GM08714 (cell line): Measurements from ENCODE around the gene TSEN15.
"Not testable (repeated sequence)": the region's sequence is repeated elsewhere in the genome, so short reads cannot be mapped to it uniquely, and the experiment has no call there.

Experiments used
- H3K4me3 ChIP-seq: fragments of 200-500 bp; sonication (Bioruptor generic); 2 replicates; pipeline ENCODE4 v1.5.1; 2014; ENCODE audit warnings: mild to moderate bottlenecking, low read length, inconsistent platforms
- ZNF274 ChIP-seq: IDR thresholded peaks from 2 replicates; pipeline ENCODE4 v1.6.1; 2012; ENCODE audit warnings: mild to moderate bottlenecking, low read depth, low read length

TSEN15 gene

DNA sequence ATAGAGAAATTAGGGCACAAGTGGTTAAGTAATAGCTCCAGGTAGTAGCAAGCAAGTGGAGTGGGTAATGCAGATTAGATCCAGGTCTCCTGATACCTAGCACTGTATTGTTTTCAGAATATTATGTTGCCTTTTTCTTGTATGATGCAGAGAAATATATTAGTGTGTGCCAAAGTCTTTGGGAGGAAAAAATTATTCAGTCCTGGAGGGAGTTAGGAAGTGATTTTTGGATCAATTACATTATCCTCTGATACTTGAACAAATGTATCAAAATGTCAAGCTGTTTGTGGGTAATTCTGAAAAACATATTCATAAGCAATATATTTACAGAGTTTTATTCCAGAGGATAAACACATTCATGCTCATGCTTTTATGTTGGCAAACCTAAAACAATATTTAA, 28.8 kb downstream of the TSEN15 start:
- no peak overlapping the region for H3K4me3 ChIP-seq
- TF ChIP-seq ZNF274: no peak

DNA sequence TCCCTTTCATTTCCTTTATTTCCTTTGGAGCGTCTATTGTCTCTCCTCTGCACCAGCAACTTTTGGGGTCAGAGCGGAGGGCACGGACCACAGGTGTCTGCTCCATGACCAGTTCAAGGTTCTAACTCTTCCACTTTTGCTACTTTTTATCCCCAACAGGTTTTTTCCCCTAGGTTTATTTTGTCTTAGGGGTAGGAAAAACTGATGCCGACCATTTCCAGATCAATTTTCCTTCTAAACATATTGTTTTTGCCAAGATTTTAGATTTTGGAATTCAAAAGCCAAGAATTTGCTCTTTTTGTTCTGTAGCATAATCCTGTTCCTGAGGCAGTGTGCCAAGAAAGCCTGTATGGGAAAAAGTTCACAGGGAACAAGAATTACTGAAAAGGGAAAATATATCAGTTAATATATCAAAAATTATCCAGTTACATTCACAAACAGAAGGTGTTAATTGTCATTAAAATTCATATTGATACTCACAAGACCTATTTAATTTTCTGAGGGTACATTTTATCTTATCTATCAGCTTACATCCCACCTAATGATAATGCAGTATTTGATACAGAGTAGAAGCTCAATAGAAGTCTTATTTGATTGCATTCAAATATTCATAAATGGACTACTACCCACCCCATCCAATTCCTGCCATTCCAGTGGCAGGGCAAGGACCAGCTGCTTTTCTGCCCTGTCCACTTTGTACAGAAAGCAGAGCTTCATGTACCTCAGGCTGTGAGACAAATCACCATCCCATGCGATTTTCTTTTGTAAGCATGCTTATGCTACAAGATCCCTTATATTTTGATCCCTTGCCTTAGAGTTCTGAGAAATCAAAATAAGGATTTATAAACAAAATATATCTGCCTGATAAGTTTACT, 31.2 kb downstream of the TSEN15 start:
- H3K4me3 ChIP-seq: no peak overlapping the region
- no peak for TF ChIP-seq ZNF274

DNA sequence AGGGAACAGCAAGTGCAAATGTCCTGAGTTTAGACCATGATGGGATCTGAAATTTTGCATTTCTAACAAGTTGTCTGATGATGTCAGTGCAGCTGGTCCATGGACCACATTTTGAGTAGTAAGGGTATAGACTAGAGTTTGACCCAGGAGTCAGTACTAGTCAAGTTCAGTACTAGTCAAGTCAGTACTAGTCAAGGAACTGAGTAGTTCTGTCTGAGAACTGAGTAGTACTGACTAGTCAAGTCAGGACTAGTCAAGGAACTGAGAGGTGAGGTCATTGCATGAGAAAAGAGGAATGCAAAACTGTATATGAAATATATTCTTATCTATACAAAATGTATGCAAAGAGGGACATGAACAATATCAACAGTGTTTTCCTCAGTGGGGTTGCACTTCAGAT, 34.1 kb downstream of the TSEN15 start:
- no peak overlapping the region for H3K4me3 ChIP-seq
- no peak for TF ChIP-seq ZNF274

DNA sequence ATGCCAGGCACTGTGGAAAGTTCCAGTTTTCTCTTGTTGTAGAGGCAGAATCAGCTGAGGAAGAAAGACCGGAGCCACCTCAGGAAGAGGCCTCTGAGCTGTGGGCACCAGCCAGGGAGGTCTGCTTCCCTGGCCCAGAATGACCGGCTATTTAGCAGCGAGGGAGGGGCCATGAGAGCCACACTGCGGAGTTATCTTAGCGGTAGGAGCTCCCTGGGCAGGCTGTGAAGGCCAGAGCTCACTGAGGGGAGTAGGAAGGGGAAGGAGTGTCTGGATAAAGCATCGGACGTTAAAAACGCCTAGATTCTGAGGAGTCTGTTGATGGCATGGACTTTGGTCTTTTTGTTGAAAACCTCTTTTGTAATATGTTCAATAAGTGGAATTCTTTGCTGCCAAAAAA, 36.5 kb downstream of the TSEN15 start:
- no peak for TF ChIP-seq ZNF274
- no peak overlapping the region for H3K4me3 ChIP-seq

DNA sequence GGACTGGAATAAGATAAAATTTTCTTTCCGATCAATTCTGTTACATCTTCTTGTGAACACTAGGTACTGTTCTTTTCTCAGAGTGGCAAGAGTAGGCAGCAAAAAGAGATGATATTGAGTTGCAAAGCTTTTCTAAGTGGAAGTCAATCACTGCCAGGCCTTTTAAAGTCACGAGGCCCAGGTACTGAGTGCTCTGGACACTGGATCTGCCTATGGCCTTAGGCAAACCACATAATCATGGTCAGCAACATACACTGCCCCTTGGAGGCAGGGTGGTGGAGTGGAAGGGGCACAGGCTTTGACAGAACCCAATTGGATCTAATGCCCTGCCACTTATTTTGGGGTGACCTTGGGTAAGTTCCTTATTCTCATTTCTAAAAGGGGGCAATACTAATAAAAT, 41.5 kb downstream of the TSEN15 start:
- no peak for TF ChIP-seq ZNF274
- H3K4me3 ChIP-seq: no peak overlapping the region

DNA sequence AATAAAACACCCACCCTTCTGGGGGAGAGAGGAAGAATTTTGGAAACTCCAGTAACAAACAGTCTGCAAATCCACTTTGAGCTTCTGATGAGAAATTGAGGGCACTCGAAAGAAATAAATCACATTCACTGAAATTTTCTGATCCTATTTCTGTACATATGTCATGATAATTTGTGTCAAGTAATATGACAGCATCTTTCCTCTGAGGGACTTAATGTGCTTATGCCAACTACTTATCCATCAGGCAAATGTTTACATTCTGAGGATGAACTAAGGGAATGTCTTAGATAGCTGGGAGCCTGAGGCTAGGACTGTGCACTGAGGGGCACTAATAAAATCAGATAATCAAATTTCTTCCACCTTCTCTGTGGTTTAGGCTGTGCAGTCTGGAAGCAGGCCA, 44.5 kb downstream of the TSEN15 start:
- H3K4me3 ChIP-seq: no peak overlapping the region
- no peak for TF ChIP-seq ZNF274

DNA sequence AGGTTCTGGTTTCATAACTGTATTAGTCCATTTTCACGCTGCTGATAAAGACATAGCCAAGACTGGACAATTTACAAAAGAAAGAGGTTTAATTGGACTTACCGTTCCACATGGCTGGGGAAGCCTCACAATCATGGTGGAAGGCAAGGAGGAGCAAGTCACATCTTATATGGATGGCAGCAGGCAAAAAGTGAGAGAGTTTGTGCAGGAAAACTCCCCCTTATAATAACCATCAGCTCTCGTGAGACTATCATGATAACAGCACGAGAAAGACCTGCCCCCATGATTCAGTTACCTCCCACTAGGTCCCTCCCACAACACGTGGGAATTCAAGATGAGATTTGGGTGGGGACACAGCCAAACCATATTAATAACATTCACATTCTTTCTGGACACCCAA, 45.0 kb downstream of the TSEN15 start:
- H3K4me3 ChIP-seq: not testable (repeated sequence)

DNA sequence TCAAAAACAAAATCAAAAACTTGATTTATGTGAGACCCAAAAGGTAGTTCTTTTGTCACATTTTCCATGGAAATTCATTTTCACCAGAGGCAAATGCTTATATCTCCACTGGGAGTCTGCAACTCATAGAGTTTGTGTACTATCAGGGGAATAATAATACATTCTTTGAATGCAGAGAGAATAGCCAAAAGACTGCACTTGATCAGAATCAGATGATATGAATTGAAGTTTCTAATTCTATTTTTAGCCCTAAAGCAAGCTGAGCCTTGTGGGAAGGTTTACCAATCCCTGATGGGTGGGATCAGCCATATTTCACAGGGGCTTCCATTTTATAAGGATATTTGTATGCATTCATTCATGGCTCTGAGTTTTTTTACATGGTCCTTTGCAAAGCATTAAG, 49.6 kb downstream of the TSEN15 start:
- TF ChIP-seq ZNF274: no peak
- no peak overlapping the region for H3K4me3 ChIP-seq

DNA sequence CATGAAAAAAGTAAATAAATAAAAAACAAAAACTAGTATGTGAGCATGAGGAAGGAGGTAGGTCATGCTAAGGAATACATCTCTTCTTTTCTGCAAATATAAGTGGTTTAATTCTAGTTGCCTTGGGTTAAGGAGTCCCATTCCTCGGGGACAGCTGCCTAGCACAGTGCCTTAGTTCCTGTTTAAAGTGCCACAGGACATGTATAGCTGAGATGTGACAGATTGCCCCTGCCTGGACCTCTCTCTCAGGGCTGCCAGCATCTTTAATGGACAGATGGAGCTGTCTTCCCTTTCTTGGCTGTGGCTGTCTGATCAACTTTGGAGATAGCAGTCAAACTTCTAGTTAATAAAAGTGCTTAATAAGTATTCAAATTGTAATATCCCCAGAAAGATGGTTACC, 50.0 kb downstream of the TSEN15 start:
- no peak overlapping the region for H3K4me3 ChIP-seq

DNA sequence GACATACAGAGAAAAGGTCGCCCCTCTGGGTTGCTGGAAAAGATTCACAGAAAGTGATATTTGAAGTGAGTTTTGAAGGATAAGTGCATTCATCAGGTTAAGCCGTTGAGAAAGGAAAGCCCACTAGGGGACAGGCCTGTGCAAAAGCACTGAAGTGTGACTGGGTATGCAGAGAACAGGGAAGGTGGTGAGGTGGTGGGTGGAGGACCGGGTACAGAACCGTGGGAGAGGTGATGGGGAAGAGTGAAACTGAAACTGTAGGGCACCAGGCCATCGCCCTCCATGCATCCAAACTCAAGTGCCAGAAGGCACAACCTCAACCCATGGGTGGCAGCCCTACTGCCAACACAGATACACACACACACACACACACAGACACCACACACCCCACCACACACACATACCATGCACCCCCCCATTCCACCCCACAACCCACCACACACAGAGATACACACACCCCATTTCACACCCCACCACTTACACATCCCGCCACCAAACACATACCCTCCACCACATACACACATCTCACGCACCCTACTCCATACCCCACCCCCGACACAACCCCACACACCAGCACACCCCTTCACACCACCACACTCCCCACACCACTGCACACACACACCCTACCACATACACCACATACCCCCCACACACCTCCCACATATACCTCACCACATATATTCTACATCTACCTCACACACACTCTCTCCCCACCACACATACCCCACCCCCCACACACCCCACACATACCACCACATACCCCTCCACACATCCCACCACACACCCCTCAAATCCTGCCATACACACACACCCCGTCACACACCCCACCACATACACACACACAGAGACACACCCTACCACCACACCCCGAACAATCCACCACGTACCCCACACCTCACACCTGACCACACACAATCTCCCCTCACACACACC, 59.0 kb downstream of the TSEN15 start:
- H3K4me3 ChIP-seq: no peak overlapping the region
- no peak for TF ChIP-seq ZNF274

More for the DNA sequence above, 50.0 kb downstream of the TSEN15 start:
- TF ChIP-seq ZNF274: no peak

DNA sequence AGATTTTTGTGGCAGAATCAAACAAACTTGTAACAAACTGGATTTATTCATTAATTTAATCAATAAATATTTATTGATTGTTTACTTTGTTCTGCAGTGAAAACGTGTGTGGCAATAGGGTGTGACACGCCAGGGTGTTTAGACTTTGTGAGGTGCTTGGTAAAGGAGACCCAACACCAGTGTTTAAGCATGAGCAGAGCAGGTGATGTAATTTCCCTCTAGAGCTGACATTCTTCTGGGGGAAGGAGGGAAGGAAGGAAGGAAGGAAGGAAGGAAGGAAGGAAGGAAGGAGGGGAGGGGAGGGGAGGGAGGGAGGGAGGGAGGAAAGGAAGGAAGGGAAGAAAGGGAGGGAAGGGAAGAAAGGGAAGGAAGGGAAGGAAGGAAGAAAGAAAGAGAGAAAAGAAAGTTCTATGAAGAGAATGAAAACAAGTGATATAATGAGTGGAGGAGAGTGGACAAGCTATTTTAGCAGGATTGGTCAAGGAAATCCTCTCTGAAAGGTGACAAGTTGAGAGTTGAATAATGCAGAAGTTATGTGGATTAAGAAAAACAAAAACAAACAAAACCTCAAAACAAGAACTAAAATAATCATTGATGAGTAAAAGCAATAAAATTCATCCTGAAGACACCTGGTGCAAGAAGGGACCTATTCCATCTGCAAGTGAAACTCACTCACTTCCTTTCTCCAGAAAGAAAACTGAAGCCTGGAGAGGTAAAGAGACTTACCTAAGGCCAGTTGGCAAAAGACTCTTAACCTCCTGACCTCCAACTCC, 60.8 kb downstream of the TSEN15 start:
- TF ChIP-seq ZNF274: no peak

DNA sequence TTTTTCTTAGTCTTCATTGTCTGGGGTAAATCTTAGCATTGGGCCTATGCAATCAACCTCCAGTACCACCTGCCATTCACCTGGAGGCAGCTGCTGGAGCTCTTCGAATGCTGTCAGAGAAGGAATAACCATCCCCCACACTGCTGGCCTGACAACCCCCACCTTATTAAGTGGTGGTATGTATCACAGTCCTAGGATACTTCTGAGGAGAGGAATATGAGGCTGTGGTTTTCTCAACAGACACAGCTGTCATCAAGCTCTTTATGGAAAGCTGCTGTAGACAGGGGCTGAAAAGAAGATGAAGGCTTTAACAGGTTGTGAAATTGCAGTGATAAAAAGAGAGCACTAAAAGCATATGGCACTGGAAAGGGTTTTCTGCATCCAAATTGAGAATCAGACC, 61.7 kb downstream of the TSEN15 start:
- TF ChIP-seq ZNF274: no peak
- no peak overlapping the region for H3K4me3 ChIP-seq

More for the DNA sequence above, 60.8 kb downstream of the TSEN15 start:
- H3K4me3 ChIP-seq: no peak overlapping the region

DNA sequence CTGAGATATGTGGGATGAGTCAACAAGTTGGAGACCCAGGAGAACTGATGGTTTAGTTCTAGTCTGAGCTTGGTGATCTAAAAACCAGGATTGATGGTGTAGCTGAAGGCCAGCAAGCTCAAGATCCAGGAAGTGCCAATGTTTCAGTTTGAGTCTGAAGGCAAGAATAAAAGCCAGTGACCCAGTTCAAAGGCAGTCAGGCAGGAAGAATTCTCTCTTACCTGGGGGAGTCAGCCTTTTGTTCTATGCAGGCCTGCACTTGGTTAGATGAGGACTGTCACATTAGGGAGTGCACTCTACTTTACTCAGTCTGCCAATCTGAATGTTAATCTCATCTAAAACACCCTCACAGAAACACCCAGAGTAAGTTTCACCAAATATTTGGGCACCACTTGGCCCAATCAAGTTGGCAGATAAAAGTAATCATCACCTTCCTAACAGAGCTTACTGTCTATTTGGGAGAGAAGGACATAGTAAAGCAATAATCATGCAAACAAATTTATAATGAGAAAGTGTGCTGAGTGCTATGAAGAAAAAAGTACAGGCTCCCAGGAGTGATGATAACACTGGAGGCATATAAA, 63.4 kb downstream of the TSEN15 start:
- TF ChIP-seq ZNF274: no peak
- no peak overlapping the region for H3K4me3 ChIP-seq

DNA sequence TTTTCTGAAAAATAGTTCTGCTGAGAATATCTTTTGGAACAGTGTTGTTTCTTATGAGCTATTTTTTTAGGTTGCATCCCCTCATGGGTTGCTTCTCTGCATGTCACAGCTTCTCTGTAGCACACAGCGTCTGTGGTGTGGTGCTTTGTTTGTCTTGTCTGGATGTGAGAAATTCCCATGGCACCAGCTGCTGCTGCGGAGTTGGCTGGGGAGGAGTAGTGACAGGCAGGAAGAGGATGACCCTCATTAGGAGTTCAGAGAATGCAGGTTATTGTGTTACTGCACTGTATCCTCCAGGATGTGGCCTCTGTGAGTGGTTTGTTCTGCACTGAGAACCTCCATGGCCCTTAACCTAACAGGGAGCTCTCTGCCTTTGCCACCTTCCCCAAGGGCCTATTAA, 64.8 kb downstream of the TSEN15 start:
- no peak for TF ChIP-seq ZNF274
- no peak overlapping the region for H3K4me3 ChIP-seq

DNA sequence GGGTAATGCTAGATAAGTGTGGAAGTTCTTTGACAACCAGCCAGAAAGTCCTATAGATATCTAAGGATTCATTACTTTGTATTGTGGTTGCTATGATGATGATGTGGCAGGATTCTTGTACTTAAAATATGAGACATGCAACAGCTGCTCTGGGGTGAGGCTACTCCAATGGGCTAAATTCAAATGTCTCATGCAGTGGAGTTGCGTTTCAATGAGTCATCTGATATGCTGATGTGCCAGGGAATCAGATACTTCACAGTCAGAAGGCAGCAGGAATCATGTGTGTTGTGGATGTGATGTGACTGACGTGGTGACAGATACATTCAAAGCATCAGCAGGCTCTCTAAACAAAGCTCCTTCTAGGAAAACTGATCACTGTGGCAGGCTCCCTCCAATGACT, 66.5 kb downstream of the TSEN15 start:
- TF ChIP-seq ZNF274: no peak
- H3K4me3 ChIP-seq: no peak overlapping the region
